ENCODE results near the gene CSNK2A2.
A peak's percentile ranks its signal among the peaks of the same experiment; 100 is the strongest.

CSNK2A2 gene

DNA sequence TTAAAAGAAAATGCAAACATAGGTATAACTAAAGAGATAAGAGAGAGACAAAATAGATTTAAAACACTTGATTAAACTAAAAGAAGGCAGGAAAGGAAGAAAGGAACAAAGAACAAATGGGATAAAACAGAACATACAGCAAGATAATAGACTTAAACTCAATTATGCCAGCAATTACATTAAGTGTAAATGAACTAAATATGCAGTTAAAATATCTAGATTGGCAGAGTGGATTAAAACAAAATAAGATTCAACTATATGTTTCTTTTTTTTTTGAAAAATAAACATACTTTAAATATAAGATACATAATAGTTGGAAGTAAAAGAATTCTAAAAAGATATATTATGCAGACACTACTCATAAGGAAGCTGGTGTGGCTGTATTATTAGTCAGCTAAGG lies 59.1 kb downstream of the CSNK2A2 start:
- DNase-seq (ENCODE audit: low read depth) = no peak

DNA sequence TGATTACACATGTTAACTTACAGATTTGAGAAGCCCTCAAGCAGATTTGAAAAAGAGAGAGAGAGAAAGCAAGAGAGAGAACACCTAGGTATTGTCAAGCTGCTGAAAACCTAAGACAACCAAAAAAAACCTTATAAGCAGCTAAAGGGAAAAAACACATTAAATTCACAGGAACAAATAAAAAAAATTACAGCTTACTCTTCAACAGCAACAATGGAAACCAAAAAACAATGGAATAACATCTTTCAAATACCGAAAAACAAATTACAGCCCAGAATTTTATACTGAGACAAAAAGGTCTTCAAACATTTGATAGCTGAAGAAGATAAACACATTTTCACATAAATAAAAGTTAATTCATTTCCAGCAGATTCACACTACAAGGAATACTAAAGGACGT lies 60.3 kb downstream of the CSNK2A2 start:
- no peak for DNase-seq (ENCODE audit: low read depth)

DNA sequence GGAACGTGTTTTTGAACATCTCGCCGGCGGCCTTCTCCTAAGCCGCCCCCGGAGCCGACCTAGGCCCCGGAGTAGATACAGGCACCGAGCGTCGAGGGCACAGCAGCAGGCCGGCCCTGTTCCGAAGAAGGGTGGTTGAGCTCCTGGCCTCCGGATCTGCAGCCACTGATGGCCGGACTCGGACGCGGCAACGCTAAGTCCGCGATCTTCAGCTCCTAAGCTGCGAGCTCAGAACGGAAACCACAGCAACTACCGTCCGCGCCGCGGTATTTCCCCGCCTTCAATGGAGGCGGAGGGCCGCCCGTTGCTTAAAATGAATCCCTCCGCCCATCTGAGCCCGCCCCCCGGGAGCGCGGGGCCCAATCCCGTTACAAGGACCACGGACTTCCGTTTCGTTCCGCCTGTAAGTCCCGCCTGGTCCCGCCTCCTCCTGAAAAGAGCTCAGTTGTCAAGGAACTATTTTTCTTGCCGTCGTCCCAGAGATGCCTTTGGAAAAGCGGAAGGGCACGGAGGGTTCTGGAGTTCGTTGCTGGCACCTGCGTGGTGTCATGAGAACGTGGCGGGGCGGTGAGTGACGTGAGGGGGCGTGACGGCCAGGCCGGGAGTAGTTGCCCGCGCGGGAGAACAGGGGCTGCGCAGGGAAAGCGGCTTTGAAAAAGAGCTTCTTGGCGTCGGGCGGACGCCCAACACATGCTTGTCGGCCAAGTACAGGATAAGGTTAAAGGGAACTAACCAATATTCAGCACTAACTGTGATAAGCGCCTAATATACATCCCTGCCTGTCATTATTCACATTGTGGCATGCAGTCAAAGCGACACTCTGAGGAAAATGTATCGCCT lies 68.6 kb downstream of the CSNK2A2 start, which contains the start of gene CFAP20:
Gene CFAP20 (minus strand): TSS at position 285 of the 840 bp plus-strand sequence. CDS start 266 bp downstream, at position 19.
- DNase-seq (ENCODE audit: low read depth) = peak; percentile 100

DNA sequence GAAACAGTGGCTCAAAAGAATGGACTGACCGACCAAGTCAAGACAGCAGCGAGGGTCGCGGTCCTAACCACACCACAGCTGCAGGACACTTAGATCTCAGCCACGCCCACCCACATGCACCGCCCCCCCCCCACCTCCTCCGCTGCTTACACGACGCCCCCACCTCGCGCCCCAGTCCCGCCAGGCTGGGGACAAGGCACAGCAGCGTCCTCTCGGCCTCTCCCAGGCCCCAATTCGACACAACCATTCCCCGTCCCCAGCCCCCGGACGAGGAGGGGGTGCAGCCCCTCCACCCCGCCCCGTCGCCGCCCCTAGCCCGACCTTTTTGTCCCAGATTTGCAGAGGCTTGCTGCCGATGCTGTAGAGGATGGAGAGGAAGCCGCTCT lies 69.2 kb downstream of the CSNK2A2 start:
- peak; percentile 4 for DNase-seq (ENCODE audit: low read depth)

DNA sequence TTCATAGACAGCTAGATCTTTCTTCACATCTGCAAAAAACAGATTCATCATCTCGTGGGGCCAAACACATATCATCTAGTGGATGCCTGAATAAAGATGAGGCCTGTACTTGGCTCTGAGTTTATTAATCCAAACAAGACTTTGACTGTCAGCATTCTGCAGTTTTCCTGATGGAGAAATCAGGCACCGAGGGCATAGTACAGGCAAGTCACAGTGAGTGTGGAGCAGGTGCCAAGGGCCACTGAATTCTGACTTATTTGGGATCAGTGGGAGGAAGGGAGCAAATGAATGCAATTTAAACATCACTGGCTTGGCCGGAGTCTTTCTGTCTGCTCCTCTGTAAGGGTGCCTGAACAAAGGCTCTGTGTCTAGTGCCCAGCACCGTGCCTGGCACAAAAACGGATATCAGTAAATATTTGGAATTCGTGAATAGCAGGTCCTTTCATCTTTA lies 69.7 kb downstream of the CSNK2A2 start:
- no peak for DNase-seq (ENCODE audit: low read depth)

DNA sequence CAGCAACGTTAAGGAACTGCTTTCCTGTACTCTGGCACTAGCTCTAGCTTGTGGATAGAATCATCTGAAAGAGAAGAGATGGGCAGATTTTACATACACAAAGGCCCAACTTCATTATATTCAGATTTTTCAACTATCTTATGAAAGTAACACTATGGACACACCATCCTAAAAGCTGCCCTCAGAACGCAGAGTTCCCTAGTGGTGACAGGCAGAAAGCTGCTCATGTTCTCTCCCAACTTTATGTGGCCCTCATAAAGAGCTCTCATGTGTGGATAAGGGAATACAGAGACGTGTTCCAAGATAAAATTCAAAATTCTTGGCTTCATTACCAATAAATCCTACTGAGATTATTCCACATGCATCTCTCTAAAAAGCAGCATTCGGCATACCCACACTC lies 70.3 kb downstream of the CSNK2A2 start:
- peak; percentile 16 for DNase-seq (ENCODE audit: low read depth)

DNA sequence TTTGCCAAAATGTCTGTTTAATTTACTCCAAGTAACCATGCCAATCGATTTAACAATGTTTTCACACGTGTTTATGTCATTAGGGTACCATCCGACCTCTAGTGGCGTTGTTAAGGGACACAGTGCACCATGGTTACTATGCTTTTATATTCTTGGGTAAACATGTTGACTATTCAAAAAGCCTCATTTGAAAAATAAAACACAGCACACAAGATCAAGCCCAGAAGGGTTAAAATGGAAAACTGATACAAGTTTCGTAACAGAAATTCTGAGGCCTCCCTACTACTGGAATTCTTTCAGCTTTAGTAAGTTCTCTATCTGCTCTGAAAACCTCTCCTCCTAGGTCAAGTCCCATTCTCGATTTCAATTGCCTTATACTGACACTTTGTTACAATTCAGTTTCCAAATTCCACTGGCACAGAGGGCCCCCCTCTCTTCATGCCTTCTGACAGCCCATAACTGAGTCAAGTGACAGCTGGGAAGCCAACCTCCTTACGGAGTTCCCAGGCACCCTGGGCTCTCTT lies 70.8 kb downstream of the CSNK2A2 start:
- DNase-seq (ENCODE audit: low read depth) = peak; percentile 53

DNA sequence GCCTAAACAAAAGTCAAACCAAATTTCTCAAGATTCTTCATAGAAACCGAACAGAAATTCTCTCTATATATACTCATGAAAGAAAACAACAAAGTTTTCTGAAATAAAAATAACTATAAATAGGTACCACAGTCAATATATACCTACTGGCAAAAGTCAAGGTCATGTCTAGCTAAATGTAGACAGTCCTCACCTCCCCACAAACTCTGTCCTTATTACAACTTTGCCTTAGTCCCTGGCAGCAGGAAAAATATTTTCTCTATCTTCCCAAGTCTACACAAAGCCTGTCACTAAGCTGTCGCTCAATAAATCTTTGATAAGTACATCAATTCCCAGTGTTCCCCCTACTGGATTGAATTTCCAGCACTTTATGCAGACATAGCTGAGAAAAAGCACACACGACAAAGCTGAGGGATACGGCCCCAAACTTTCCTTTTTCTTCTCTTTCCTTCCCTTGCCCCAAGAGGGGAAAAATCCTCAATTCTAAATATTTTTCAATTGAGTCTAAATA lies 71.4 kb downstream of the CSNK2A2 start:
- no peak for DNase-seq (ENCODE audit: low read depth)

DNA sequence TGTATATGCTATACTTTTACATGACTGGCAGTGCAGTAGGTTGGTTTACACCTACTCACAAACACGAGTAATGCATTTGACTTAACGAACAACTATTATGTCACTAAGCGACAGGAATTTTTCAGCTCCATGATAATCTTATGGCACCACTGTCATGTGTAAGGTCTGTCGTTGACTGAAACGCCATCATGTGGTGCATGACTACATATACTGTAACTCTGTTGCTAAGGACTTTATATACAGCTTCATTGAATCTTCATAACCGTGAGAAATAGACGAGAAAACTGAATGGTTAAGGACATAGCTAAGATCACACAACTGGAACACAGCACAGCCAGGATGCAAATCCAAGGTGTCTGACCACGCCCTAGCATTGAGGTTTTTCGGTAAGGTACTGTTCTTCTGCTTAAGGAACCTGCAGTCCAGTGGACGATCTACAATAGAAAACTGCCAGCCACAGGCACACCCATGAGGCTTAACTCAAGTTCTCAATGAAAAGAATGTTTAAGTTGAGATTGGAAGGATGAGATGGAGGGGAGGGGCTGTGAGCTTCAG lies 72.0 kb downstream of the CSNK2A2 start:
- DNase-seq (ENCODE audit: low read depth) = no peak

DNA sequence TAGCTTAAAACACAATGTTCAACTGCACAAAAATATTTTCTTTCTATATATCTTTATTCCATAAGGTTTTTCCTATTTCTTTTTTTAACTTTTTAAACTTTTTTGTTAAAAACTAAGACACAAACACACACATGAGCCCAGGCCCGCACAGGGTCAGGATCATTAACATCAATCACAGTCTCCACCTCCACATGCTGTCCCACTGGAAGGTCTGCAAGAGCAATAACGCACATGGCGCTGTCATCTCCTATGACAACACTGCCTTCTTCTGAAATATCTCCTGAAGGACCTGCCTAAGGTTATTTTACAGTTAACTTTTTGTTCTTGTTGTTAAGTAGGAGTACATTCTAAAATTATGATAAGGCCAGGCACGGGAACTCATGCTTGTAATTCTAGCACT lies 72.9 kb downstream of the CSNK2A2 start:
- DNase-seq (ENCODE audit: low read depth) = no peak

DNA sequence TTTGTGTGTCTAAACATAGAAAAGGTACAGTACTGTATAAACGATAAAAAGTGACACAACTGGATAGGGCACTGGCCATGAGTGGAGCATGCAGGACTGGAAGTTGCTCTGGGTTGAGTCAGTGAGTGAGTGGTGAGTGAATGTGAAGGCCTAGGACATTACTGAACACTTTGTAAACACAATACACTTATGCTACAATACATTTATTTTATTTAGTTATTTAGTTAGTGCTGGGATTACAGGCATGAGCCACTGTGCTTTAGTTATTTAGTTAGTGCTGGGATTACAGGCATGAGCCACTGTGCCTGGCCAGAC lies 73.3 kb downstream of the CSNK2A2 start:
- DNase-seq (ENCODE audit: low read depth) = peak; percentile 46

DNA sequence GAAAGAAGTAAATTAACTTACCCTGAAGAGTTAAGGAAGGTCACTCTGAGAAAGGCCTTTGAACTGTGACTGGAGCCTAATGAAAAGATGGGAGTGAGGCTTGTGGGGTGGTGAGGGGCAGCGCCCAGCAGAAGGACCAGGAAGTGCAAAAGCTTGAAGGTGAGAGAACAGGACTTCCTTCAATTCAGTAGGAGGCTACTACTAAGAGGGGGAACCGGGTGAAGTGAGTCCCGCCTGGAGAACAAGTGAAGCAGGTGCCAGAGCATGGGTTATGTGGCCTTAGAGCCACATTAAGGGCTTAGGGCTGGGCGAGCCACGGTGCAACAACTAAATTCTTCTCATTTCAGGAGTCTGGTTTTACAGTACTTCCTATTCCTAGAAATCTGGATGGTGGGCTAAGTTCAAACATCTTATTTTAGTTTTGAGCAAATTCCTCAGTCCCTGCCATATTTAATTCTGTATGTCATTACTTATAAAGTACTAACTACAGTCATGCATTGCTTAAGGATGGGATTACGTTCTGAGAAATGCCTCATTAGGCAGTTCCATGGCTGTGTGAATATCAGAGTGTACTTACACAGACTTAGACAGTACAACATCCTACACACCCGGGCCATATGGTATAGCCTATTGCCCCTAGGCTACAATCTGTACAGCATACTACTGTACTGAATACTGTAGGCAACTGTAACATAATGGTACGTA lies 73.9 kb downstream of the CSNK2A2 start:
- DNase-seq (ENCODE audit: low read depth) = peak; percentile 22

DNA sequence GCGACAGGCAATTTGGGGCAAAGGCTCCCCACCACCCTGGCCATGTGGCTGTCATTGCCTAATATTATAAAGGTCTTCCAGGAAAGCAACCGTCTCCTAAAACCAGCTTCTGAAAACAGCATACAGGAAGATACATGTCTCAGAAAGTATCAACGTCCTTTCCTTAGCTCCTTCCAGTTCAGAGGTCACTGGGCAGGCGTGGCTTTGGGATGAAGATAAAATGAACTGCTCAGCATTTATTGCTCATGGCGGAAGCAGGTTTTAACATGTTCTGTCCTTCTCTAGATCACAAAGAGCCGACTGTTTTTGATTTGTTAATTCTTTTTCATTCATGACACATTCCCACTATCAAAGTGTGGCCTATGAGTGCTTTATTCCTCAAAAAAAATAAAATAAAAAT lies 76.8 kb downstream of the CSNK2A2 start:
- no peak for DNase-seq (ENCODE audit: low read depth)

DNA sequence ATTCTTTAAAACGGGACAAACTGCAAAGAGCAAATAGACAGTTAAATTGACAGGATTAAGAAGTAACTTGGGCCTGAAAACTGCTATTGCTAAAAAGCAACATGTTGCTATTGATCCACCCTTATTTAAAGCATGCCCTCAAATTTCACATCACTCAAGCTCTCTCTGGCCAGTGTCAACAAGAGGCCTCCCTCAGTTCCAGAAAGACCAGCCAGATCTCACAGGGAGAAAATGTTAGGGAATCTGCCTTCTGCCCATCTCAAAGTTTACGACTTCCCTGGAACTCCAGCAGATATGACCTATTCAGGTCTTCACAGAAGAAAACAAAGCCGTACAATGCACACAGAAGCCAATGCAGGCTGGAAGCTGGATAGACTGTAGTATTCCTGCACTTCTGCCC lies 77.7 kb downstream of the CSNK2A2 start:
- DNase-seq (ENCODE audit: low read depth) = peak; percentile 18

DNA sequence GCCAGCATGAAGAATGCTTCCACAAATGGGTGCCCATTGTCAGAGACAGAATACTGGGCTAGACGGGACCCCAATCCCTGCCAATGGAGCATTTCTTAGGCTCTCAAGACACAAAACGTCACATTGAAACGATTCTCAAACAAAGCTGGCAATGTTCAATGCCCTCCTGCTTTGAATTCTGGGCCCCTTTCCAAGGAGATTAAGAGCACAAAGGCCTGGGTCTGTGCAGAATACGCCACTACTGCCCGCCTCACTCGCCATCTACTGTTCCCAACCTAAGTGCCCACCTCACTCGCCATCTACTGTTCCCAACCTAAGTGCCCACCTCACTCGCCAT lies 78.4 kb downstream of the CSNK2A2 start:
- DNase-seq (ENCODE audit: low read depth) = no peak

DNA sequence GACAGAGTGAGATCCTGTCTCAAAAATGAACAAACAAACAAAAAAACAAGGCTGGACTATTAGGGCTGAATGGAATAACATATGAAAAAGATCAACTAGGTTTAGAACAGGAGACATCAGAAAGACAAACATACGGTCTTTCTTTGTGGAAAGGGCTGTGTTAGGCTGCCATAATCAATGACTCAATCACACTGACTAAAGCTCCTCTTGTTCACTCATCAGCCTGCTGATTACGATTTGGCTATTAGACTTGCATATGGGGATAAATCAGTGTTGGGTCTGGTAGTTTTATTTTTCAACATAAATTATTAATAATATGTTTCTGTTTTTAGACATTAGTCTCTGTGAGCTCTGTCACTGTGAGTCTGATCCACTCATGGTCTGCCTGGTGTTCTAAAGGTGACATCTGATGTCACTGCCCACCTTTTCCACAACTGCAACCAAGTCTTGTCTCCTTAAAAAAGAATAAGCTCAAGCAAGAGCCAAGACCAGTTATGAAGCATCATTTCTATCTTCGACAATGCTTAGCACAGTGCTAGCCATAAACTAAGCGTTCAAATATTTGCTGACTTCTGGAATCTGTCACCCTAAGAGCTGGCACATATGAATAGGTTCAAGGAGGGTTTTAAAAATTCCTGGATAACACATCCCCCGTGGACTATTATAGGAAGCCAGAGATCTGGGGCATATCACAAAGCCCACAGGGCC lies 79.0 kb downstream of the CSNK2A2 start:
- DNase-seq (ENCODE audit: low read depth) = no peak

DNA sequence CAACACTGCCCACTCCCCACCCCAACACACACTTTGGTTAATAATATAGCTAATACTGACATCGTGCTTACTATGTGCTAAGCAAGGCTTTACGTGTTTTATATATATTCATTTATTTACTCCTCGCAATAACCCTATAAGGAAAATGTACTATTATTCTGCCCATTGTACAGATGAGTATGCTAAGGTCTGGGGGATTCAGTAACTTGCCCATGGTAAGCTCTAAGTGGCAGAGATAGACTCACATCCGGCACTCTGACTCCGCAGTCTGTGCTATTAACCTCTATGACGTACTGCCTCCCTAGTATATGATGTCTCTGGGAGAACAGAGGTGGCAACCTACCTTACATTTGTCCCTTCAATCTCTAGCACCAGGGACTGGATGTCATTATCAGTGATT lies 81.4 kb downstream of the CSNK2A2 start:
- no peak for DNase-seq (ENCODE audit: low read depth)

DNA sequence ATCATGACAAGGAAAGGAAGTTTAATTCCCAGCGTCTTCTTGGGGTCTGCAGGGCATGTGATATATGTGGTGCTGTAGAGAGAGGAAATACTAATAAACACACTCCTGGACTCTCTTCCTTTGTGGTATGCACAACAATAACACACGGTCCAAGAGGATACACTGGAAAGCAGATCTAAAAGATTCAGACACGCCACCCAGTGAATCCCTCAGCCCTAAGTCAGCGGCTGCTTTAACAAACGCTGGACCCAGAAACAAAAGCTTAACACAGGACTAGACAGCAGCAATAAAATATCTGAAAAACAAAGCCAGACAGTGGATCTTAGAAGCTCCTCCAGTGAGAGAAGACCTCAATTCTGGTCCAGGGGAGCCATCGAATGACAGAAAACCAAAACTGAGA lies 81.8 kb downstream of the CSNK2A2 start:
- no peak for DNase-seq (ENCODE audit: low read depth)

DNA sequence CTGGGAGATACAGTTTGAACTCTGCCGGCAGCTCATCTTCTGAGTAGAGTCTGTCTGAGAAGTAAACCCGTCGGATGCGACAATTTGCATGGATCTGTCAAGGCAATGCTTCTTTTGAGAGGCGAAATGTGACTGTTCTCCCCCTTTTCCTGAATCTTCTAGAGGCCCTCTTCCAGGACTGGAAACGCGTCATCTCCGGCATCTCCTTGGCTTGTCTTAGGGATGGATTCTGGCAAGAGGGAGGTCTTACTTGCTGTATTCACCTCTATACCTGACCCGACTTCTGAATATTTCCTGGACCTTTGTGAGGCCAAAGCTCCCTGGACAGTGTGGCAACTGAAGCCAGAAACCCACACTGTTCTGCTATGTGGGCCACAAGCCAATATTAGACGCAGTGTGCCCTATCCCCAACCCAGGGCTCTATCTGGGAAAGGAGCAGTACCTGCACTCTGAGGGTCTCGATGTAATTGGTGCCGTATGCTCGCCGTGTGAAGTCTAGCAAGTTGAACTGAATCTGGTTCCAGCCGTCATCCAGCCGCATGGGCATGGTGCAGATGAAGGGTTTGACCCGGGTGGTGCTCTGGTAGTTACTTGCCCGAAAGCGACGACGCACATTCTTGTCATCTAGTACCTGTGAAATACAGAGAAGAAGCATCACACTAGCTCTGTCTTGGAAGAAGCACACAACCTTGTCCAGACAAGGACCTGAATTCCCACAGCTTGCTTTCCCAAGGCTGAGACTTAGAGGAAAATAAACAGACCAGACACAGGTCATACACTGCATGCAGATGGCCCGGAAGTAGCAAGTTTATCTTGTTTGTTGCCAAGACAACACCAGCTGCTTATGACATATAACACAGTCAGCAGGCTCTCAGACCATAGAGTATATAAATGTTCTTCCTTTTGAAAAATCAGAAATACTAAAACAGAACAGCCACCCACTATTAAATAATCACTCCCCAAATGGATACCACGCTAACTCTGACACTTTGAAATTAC lies 82.8 kb downstream of the CSNK2A2 start:
- peak; percentile 32 for DNase-seq (ENCODE audit: low read depth)

DNA sequence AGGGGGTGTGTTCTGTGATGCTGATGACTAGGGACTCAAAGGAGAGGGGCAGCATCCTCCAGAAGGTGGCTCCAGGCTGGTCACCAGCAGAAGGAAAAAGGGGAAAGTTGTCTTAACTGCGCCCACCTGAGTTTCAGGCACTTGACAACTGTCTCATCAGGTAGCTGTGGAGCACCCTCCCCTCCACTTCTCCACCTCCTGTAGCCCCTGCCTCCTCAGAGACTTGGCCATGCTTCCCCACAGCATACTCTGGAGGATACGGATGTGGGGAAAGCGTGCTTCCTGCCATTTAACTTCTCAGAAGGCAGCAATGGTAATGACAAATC lies 86.6 kb downstream of the CSNK2A2 start:
- no peak for DNase-seq (ENCODE audit: low read depth)
